ENCODE data around the gene MDGA2.

DNA sequence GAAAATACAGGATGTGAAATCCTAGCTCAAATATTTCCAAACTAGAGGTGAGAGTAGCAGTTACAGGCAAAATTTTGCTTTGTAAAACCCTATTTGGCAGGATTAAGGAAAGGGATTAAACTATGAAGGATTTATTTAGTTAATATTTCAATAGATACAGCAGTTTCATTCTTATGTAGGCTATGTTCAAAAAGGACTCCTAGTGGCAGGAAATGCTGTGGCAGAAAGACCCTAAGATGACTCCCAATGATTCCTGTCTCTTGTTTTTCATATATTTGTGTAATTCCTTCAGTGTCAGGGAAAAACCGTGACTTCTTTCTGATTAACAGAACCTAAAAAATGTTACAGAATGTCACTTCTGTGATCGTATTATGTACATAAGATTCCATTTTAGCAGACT, 724.3 kb downstream of the MDGA2 start:
- no peak for TF ChIP-seq CTCF (IDR thresholded peaks at IDR 0.05)
- TF ChIP-seq EP300 (IDR thresholded peaks at IDR 0.05) = no peak

All from stomach (tissue), 4 donors.